Uterus (tissue), 4 donors: ENCODE measurements around the gene SLC6A19. TPM values are rescaled to one million over a fixed set of nuclear protein-coding genes. Genes with fewer than 3 reads are reported as not detected.
"Not testable (repeated sequence)": the region's sequence is repeated elsewhere in the genome, so short reads cannot be mapped to it uniquely, and the experiment has no call there.

Source experiments
- DNase-seq, 2 donors: peaks; one replicate each; pipeline ENCODE4 v3.0.0-alpha.2; 2019 to 2020
- H3K27ac ChIP-seq, 2 donors: fragments of 200-600 bp; sonication (generic); 1 replicate in 1 of 2; 2 replicates in 1 of 2; pipeline ENCODE4 v1.5.1; 2016 to 2018
- H3K27me3 ChIP-seq, 2 donors: fragments of 200-600 bp; sonication (generic); one replicate each; pipeline ENCODE4 v1.5.1; 2018 to 2019; ENCODE audit warnings: control low read depth in 1 of 2
- H3K36me3 ChIP-seq, 2 donors: fragments of 200-600 bp; sonication (generic); one replicate each; pipeline ENCODE4 v1.5.1; 2019; ENCODE audit warnings: control low read depth in 1 of 2
- H3K4me1 ChIP-seq, 2 donors: fragments of 200-600 bp; sonication (generic); one replicate each; pipeline ENCODE4 v1.5.1; 2018 to 2019; ENCODE audit warnings: control low read depth in 1 of 2
- H3K4me3 ChIP-seq, 2 donors: fragments of 200-600 bp; sonication (generic); 1 replicate in 1 of 2; 2 replicates in 1 of 2; pipeline ENCODE4 v1.5.1; 2018 to 2019; ENCODE audit warnings: mild to moderate bottlenecking in 1 of 2
- H3K9me3 ChIP-seq, 2 donors: fragments of 200-600 bp; sonication (generic); one replicate each; pipeline ENCODE4 v1.5.1; 2019; ENCODE audit warnings: control low read depth in 1 of 2
- CTCF ChIP-seq, 4 experiments: fragments of 200-600 bp in 2 of 4; fragments of 450-650 bp in 2 of 4; sonication (generic) in 2 of 4; IDR thresholded peaks; one replicate each; pipeline ENCODE4 v1.5.1; 2016 to 2019; ENCODE audit warnings: antibody characterized with exemption in 4 of 4, mild to moderate bottlenecking in 2 of 4, moderate library complexity in 1 of 4
- POLR2A ChIP-seq, 2 donors: fragments of 450-650 bp; IDR thresholded peaks; one replicate each; pipeline ENCODE4 v1.6.1; 2016; ENCODE audit warnings: antibody characterized with exemption in 2 of 2, mild to moderate bottlenecking in 1 of 2, moderate library complexity in 1 of 2
- intact Hi-C: fragments of 100-400 bp; cut with DNase I; formaldehyde crosslinking; loops from one replicate; pipeline ENCODE4 v1.15.1; 2023; ENCODE audit warnings: low total_unique reads
- total RNA-seq, 4 donors: library from RNA; depleted of rRNA in 3 of 4; stranded (reverse); fragments of >200 nt in 3 of 4; gene quantifications; one replicate each; pipeline versions ENCODE4 v1.1.0 to v1.2.4, GENCODE V29; 2014 to 2023
- donor health status: DM: yes; HTN: yes; CAD: no.

SLC6A19 gene
- total RNA-seq, 4 donors from 2014 or later, result under 0.01 TPM; not detected in 3

DNA sequence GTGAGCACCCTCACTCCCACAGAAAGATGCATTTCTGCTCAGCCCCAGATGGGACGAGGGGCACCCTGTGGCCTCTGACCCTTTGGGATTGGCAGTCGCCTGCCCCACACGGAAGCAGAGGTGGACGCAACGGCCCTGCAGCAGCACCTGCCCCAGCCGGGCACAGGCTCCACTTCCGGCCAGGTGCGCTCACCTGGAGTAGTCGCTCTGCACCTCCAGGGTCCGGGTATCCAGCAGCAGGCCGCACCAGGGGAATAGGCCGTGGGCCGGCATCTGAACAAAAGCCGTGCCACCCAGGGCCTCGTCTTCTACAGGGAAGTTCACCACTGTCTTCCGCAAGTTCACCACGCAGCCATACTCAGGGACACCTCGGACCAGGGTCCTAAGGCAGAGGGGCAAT, 62.8 kb downstream of the SLC6A19 start:
- intact Hi-C loops, result no loop called here
- Histone ChIP-seq H3K27me3 (no peaks in the 10 kb centered on the region), H3K9me3 (no peaks in the 10 kb centered on the region), H3K4me3 (no peak overlapping the region), H3K36me3 (no peaks in the 10 kb centered on the region), H3K27ac (no peak overlapping the region), H3K4me1 (no peaks in the 10 kb centered on the region)
- DNase-seq, result no peak
- TF ChIP-seq CTCF (IDR thresholded peaks at IDR 0.05) (no peak), POLR2A (IDR thresholded peaks at IDR 0.05) (no peak)

GRCh38 chr5:1265026-1265425, 63.6 kb downstream of the SLC6A19 start:
- DNase-seq, result no peak
- Histone ChIP-seq H3K4me1 (no peaks in the 10 kb centered on the region), H3K27ac (no peak overlapping the region), H3K4me3 (no peak overlapping the region), H3K27me3 (no peaks in the 10 kb centered on the region), H3K36me3 (no peaks in the 10 kb centered on the region), H3K9me3 (no peaks in the 10 kb centered on the region)
- intact Hi-C loops, result no loop called here
- TF ChIP-seq CTCF (IDR thresholded peaks at IDR 0.05) (no peak), POLR2A (IDR thresholded peaks at IDR 0.05) (no peak)

GRCh38 chr5:1265461-1266455, 64.4 kb downstream of the SLC6A19 start:
- intact Hi-C loops, result no loop called here
- H3K27ac ChIP-seq, result no peak overlapping the region
- no peaks in the 10 kb centered on the region for H3K9me3 ChIP-seq

DNA sequence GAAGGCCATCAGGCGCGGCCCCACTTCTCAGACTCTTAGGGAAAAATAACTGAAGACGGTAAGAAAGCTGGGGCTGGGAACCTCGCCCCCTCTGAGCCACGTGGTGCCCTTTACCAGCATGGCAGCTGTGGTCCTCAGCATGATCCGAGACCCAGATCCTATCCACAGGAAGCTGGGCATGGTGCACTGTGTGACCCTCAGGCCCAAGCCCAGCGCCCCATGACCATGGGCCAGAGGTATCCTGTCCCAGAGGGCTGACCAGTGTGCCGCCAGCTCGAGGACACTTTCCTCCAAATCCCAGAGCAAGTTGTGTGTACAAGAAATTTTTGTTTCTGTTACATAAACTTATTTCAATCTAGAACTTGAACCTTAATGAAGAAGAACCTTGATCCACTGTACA, 65.4 kb downstream of the SLC6A19 start:
- intact Hi-C loops, result no loop called here
- Histone ChIP-seq H3K4me1 (no peaks in the 10 kb centered on the region), H3K27ac (no peak overlapping the region), H3K4me3 (no peak overlapping the region), H3K36me3 (no peaks in the 10 kb centered on the region), H3K9me3 (no peaks in the 10 kb centered on the region), H3K27me3 (no peaks in the 10 kb centered on the region)
- no peak for DNase-seq
- TF ChIP-seq CTCF (IDR thresholded peaks at IDR 0.05), result no peak
- TF ChIP-seq POLR2A (IDR thresholded peaks at IDR 0.05), result no peak

More at GRCh38 chr5:1265461-1266455, 64.4 kb downstream of the SLC6A19 start:
- no peak overlapping the region for H3K4me3 ChIP-seq
- no peak for DNase-seq
- no peaks in the 10 kb centered on the region for H3K36me3 ChIP-seq
- no peaks in the 10 kb centered on the region for H3K4me1 ChIP-seq
- TF ChIP-seq CTCF (IDR thresholded peaks at IDR 0.05) (no peak), POLR2A (IDR thresholded peaks at IDR 0.05) (no peak)
- H3K27me3 ChIP-seq, result no peaks in the 10 kb centered on the region

DNA sequence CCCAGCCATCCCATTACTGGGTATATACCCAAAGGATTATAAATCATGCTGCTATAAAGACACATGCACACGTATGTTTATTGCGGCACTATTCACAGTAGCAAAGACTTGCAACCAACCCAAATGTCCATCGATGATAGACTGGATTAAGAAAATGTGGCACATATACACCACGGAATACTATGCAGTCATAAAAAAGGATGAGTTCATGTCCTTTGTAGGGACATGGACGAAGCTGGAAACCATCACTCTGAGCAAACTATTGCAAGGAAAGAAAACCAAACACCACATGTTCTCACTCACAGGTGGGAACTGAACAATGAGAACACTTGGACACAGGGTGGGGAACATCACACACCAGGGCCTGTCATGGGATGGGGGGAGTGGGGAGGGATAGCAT, 66.1 kb downstream of the SLC6A19 start:
- intact Hi-C loops, result not testable (repeated sequence)

More for the DNA sequence above, 66.1 kb downstream of the SLC6A19 start:
- DNase-seq, H3K4me1 ChIP-seq, H3K36me3 ChIP-seq, H3K27ac ChIP-seq, H3K9me3 ChIP-seq, H3K27me3 ChIP-seq, H3K4me3 ChIP-seq: not testable (repeated sequence)
